LNCAP (cell line): Measurements from ENCODE around the gene KRTAP6-1.

ENCODE experiments used
- TF ChIP-seq, protein P1 (sequence below): fragments of 450-650 bp; IDR thresholded peaks from 2 replicates; pipeline ENCODE4 v1.5.1; 2017; ENCODE audit warnings: mild to moderate bottlenecking

Gene KRTAP6-1, protein sequence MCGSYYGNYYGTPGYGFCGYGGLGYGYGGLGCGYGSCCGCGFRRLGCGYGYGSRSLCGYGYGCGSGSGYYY

DNA sequence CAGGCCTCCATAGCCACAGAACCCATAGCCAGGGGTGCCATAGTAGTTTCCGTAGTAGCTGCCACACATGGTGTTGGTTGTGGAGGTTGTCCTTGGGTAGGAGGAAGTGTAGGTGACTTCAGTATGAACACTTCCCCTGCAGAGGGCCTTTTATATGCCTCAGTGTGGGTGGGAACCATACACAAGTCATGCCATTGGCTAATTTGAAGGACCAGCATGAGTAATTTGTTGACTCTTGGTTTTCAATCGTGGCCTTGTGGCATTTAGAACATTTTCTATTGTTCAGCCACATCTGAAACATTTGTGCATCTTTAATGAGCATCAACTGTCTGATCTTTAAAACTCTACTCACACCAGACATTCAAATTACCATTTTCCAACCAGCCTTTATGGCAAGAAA is at the start of gene KRTAP6-1:
Gene KRTAP6-1 (minus strand): TSS at position 95 of the 400 bp plus-strand sequence. CDS start 26 bp downstream, at position 69.
- TF ChIP-seq, protein P1, sequence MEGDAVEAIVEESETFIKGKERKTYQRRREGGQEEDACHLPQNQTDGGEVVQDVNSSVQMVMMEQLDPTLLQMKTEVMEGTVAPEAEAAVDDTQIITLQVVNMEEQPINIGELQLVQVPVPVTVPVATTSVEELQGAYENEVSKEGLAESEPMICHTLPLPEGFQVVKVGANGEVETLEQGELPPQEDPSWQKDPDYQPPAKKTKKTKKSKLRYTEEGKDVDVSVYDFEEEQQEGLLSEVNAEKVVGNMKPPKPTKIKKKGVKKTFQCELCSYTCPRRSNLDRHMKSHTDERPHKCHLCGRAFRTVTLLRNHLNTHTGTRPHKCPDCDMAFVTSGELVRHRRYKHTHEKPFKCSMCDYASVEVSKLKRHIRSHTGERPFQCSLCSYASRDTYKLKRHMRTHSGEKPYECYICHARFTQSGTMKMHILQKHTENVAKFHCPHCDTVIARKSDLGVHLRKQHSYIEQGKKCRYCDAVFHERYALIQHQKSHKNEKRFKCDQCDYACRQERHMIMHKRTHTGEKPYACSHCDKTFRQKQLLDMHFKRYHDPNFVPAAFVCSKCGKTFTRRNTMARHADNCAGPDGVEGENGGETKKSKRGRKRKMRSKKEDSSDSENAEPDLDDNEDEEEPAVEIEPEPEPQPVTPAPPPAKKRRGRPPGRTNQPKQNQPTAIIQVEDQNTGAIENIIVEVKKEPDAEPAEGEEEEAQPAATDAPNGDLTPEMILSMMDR: no peak

DNA sequence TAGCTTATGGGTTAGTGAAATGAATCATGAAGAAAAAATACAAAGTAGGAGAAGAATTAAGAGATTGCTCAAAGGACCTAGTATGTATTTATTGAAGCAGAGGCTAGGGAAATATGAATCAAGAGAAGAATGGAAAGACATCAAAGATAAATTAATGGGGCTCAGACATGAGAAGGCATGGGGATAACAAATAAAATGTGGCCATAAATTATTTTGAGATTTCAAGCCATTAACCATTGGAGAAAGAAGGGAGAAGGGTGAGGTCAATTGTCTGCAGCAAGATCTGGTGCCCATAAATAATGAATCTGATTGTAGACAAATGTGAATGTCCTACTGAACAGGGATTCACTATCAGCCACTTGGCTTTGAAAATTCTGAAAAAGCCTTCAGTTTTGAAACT is 39.2 kb upstream of the KRTAP6-1 start:
- TF ChIP-seq, protein P1: no peak

DNA sequence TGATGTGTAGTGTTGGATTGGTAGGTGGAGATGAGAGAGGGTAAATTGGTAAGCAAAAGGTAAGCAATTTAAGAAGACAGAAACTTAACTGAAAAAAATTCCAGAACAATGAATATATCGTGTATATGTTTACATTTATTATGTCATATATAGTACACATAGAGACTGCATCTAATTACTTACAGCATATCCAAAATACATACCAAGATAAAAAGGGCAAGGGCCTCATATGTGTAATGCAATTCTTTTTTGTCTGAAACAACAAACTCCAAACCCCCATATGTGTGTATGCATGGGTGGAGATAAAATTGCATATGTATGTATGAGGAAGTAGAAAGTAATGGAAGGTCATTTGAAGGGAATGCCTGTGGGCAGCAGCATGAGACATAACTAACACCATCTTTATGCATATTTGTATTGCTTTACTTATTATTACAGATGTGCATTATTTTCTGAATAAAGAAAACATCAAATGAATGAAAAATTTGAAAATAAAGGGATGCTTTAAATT is 33.2 kb upstream of the KRTAP6-1 start:
- TF ChIP-seq, protein P1: no peak

DNA sequence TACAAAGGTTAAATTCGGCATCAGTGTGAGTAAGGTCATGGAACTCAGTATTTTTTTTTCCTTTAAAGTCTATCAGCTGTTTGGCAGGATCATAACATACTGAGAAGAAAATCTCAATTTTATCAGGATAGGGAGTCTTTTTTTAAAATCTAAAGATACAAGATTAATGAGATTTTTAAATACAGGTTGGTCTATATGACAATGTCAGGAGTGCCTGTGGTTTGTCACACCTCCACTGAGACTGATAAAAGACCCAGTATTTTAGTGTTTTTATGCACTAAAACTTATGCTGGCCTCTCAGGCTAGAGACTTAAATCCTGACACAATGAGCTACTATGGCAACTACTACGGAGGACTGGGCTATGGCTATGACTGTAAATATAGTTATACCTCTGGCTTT is 28.8 kb upstream of the KRTAP6-1 start, which contains the start of gene KRTAP20-3:
Gene KRTAP20-3 (plus strand): TSS at position 301 of the 400 bp plus-strand sequence.
- TF ChIP-seq, protein P1: no peak

DNA sequence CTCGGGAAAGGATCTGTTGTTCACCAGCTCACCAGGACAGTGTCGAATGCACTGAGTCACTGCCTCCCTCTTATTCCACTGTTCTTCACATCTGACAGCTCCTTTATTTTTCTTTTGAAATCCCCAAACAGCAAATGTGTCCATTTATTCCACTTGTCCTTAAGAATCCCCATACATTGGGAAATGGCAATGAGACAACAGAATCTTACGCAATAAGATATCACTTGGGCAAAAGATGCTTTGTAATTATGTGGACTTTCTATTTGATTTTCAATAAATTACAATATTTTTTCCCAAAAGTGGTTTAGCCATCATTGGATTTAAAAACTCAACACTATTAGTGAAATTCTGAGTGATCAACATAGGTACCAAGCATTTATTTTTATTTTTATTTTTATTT is 25.0 kb upstream of the KRTAP6-1 start:
- TF ChIP-seq, protein P1: no peak

DNA sequence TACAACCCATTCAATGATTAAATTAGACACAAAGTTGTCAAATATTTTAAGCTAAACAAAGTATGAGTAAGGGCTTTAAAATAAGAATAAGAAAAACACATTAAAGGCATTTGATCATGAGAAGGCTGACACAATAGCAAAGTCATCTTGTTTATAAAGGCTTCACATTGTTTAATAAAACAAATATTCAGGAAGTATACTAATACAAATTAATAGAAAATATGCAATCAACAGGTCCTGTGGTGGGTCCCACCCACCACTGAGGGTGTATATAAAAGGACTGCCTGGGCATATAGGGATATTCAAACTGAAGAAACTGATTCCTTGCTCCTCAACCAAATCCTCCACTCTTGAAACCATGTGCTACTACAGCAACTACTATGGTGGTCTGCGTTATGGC is 21.2 kb upstream of the KRTAP6-1 start, which contains the start of gene KRTAP20-2:
Gene KRTAP20-2 (plus strand): TSS at position 301 of the 400 bp plus-strand sequence. CDS start 58 bp downstream, at position 359.
- TF ChIP-seq, protein P1: no peak

DNA sequence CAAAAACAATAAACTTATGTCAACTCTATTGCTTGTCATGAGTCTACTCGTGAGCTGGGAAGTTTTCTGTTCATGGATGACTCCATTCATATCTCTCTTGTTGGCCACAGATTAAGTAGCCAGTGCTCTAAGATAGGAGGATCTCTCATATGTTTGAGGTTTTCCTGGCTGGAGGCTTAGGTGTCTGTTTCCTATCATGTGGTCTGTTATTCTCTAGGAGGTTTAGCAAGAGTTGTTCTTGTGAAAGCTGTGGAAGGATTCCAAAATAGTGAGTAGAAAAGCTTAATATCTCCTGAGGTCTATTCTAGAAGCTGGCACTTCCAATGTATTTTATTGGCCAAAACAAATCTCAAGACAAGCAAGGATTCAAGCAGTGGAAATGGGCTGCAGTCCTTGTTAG is 15.5 kb upstream of the KRTAP6-1 start:
- TF ChIP-seq, protein P1: no peak

DNA sequence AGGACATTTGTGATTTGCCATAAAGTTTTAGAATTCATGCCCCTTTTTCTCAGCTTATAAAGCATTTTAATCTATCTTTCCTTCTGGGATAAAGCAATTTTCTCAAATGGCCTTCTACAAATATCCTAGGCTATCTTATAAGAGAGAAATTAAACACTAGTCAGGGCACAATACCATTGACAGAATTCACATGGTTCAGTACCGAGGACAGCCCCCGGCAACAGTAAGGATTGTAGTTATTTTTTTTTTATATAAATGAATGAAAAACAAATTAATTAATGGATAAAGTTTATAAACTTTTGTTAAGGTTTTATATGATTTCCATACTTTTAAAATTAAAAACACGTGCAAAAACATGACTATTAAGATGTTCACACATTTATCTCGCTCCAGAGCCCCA is 14.4 kb upstream of the KRTAP6-1 start:
- TF ChIP-seq, protein P1: no peak
